ENCODE results near the gene PRKAG3. TPM values are rescaled to one million over a fixed set of nuclear protein-coding genes. Genes with fewer than 3 reads are reported as not detected.

PRKAG3 gene
- total RNA-seq, 1 donor from 2014 or later, result not detected

DNA sequence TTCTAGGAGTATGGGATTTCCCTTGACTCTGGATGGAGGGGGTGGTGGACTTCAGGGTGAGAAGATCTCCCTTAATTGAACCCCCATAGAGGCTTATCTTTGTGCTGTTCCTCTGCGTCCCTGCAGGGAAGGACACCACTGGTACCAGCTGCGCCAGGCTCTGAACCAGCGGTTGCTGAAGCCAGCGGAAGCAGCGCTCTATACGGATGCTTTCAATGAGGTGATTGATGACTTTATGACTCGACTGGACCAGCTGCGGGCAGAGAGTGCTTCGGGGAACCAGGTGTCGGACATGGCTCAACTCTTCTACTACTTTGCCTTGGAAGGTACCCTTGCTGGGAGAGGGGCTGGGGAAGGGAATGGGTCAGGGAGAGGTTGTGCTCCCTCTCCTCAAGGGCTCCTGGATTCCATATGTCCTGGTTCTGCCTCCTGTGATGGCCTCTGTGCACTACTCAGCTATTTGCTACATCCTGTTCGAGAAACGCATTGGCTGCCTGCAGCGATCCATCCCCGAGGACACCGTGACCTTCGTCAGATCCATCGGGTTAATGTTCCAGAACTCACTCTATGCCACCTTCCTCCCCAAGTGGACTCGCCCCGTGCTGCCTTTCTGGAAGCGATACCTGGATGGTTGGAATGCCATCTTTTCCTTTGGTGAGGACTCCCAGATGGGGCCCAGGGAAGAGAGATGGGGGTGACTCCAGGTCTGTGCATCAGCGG, 19.3 kb downstream of the PRKAG3 start:
- Mint-ChIP-seq H3K4me1 (no peaks in the 10 kb centered on the region), H3K36me3 (ENCODE audit: low read depth) (no peaks in the 10 kb centered on the region), H3K27ac (ENCODE audit: unreplicated experiment) (no peak overlapping the region), H3K27me3 (ENCODE audit: low read depth) (no peaks in the 10 kb centered on the region), H3K9me3 (no peaks in the 10 kb centered on the region), H3K4me3 (no peak overlapping the region)
- DNase-seq (ENCODE audit: low read depth, low spot score), result no peak
- TF ChIP-seq CTCF (conservative IDR thresholded peaks at IDR 0.05), result no peak

DNA sequence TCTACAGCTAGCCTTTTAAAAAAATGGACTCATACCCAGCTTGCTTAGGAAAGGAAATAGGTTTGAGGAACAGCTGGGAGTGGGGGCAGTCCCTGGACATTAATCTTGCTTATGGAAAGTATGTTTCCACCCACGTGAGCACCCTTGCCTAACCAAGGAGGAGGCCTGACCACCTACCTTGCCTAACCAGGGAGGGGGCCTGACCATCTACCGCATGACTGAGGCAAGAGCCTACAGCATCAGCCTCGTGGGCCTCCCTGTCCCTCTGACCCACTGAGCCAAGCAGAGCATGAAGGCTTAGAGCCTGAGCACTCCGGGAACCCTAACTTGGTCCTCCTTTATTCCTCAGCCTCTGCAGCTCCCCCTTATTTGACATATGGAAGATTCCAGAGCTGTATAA, 20.2 kb downstream of the PRKAG3 start:
- DNase-seq (ENCODE audit: low read depth, low spot score), result no peak
- Mint-ChIP-seq H3K36me3 (ENCODE audit: low read depth) (no peaks in the 10 kb centered on the region), H3K4me3 (no peak overlapping the region), H3K4me1 (peaks cover 3% of the 10 kb centered on the region), H3K27me3 (ENCODE audit: low read depth) (no peaks in the 10 kb centered on the region), H3K27ac (ENCODE audit: unreplicated experiment) (no peak overlapping the region), H3K9me3 (no peaks in the 10 kb centered on the region)
- no peak for TF ChIP-seq CTCF (conservative IDR thresholded peaks at IDR 0.05)

DNA sequence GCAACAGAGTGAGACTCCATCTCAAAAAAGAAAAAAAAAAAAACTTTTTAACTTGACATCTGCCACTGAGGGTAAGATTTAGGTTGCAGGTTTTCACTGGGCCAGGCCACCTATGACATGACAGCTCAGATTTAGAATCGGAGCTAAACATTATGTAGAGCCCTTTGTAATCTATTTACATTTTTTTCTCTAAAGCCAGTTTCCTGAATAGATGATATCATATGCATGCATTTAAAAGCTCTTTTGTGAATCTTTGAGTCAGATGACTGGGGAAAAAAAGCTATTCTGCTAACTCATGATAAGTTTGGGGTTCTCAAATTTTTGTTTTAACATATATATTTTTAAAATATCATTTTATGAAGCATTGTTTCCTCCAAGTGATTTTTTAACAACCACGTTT, 21.3 kb downstream of the PRKAG3 start:
- no peaks in the 10 kb centered on the region for H3K27me3 Mint-ChIP-seq (ENCODE audit: low read depth)
- peaks cover under 1% of the 10 kb centered on the region for H3K9me3 Mint-ChIP-seq
- peaks cover 12% of the 10 kb centered on the region for H3K4me1 Mint-ChIP-seq
- no peak overlapping the region for H3K4me3 Mint-ChIP-seq
- no peak for TF ChIP-seq CTCF (conservative IDR thresholded peaks at IDR 0.05)
- peaks cover 1% of the 10 kb centered on the region for H3K36me3 Mint-ChIP-seq (ENCODE audit: low read depth)
- DNase-seq (ENCODE audit: low read depth, low spot score), result no peak
- no peak overlapping the region for H3K27ac Mint-ChIP-seq (ENCODE audit: unreplicated experiment)

- Mint-ChIP-seq H3K27ac (ENCODE audit: unreplicated experiment) (no peak overlapping the region), H3K9me3 (peaks cover 3% of the 10 kb centered on the region), H3K27me3 (ENCODE audit: low read depth) (no peaks in the 10 kb centered on the region), H3K4me3 (no peak overlapping the region), H3K36me3 (ENCODE audit: low read depth) (peaks cover 3% of the 10 kb centered on the region), H3K4me1 (peaks cover 19% of the 10 kb centered on the region)
- TF ChIP-seq CTCF (conservative IDR thresholded peaks at IDR 0.05), result no peak
- no peak for DNase-seq (ENCODE audit: low read depth, low spot score)
These were observed 22.1 kb downstream of the PRKAG3 start for GRCh38 chr2:218809515-218809914.

DNA sequence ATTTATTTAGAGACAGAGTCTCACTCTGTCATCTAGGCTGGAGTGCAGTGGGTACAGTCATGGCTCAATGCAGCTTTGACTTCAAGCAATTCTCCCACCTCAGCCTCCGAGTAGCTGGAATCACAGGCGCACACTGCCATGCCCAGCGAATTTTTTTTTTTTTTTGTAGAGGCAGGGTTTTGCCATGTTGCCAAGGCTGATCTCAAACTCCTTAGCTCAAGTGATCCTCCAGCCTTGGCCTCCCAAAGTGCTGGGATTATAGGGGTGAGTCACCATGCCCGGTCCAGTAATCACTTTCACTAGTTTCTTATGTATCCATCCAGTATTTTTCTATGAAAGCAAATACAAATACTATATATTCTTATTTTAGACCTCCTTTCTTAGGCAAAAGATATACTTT, 24.0 kb downstream of the PRKAG3 start:
- peaks cover 3% of the 10 kb centered on the region for H3K9me3 Mint-ChIP-seq
- no peaks in the 10 kb centered on the region for H3K27me3 Mint-ChIP-seq (ENCODE audit: low read depth)
- H3K27ac Mint-ChIP-seq (ENCODE audit: unreplicated experiment), result no peak overlapping the region
- H3K36me3 Mint-ChIP-seq (ENCODE audit: low read depth), result peaks cover 3% of the 10 kb centered on the region
- DNase-seq (ENCODE audit: low read depth, low spot score), result no peak
- no peak overlapping the region for H3K4me3 Mint-ChIP-seq
- peaks cover 20% of the 10 kb centered on the region for H3K4me1 Mint-ChIP-seq
- no peak for TF ChIP-seq CTCF (conservative IDR thresholded peaks at IDR 0.05)

Data from neural crest cell (in vitro differentiated cells).